ENCODE data around the gene ATP11B. TPM values are rescaled to one million over a fixed set of nuclear protein-coding genes. Genes with fewer than 3 reads are reported as not detected.

The ATP11B gene
- total RNA-seq, 6 experiments from 2014 or later, result 43.9 to 60.5 (median 51.5) TPM

DNA sequence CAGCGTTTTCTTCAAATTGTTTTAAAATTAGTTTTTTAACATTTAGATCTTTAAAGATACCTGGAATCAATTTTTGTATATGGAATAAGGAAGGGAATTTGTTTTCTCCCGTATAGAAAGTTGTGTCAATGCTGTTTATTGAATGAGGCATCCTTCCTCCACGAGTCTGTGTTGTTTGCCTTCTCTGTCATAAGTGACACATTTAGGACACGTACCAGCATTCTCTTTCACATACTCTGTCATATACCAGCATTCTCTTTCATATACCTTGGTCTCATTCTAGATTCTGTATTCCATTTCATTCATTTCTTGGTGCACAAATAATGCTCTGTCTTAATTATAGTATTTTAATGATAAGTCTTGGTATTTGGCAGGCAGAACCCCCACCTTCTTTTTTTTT is 10.3 kb downstream of the ATP11B start:
- DNase-seq, result no peak
- Mint-ChIP-seq H3K4me1 (ENCODE audit: low read depth) (peaks cover 19% of the 10 kb centered on the region), H3K27ac (no peak overlapping the region), H3K36me3 (ENCODE audit: low read depth) (no peaks in the 10 kb centered on the region), H3K27me3 (ENCODE audit: insufficient read depth) (no peaks in the 10 kb centered on the region), H3K4me3 (no peak overlapping the region), H3K9me3 (no peaks in the 10 kb centered on the region)
- no peak for TF ChIP-seq CTCF (IDR thresholded peaks at IDR 0.05)

DNA sequence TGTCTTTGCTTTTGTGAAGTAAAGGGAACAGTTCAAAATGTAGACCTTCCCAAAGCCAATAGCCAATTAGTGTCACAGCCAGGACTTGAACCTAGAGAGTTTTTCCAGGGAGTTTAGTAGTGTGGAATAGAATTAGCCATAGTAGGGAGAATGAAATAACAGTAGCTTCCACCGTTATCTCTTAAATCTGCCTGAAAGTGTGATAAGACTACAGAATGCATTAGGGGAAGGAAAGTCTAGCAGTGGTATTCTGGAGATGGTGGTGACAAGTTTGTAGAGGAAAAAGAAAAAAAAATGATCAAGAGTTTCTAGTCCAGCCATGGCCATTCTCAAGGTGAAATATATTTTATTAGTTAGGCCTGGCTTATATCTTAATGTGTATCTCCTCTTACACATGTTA is 13.8 kb downstream of the ATP11B start:
- Mint-ChIP-seq H3K27ac (no peak overlapping the region), H3K27me3 (ENCODE audit: insufficient read depth) (no peaks in the 10 kb centered on the region), H3K4me1 (ENCODE audit: low read depth) (peaks cover 46% of the 10 kb centered on the region), H3K36me3 (ENCODE audit: low read depth) (peaks cover 4% of the 10 kb centered on the region; the same call in 1 of the 2 replicates), H3K9me3 (no peaks in the 10 kb centered on the region), H3K4me3 (no peak overlapping the region)
- no peak for DNase-seq
- no peak for TF ChIP-seq CTCF (IDR thresholded peaks at IDR 0.05)

DNA sequence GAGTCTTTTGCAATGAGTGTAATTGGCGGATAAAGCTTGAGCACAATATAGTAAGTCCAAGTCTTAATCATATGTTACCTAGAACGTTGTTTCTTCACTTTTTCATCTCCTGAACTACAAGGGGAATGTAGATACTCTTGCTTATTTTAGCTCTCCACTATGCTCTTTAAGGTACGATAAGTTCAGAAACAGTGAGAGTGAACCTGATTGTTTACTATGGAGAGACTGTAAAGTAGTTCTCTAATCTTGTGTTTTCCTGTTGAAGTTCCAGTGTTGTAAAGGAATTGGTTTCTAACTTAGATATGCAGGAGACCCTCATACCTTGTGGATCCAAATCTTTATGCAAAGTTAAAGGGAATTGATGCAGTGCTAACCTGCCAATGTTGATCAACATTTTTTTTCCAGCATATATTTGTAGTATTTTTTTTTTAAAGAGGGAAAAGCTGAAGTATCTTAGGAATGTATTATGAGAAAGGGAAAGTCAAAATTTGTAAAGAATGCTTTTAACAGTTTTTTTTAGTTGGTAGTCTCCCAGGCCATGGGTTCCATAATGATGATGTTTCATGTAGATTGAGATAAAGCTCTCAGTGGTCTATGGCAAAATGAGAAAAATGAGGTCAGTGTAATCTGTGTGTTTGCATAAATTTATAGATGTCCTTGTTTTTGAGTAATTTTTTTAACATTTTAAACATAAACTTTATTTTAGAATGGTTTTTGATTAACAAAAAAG is 14.9 kb downstream of the ATP11B start:
- Mint-ChIP-seq H3K36me3 (ENCODE audit: low read depth) (peaks cover 4% of the 10 kb centered on the region; the same call in 1 of the 2 replicates), H3K27ac (peak overlapping the region; percentile 38; the same call in 1 of the 2 replicates), H3K4me1 (ENCODE audit: low read depth) (peaks cover 47% of the 10 kb centered on the region), H3K9me3 (no peaks in the 10 kb centered on the region), H3K4me3 (no peak overlapping the region; the same call in 1 of the 2 replicates), H3K27me3 (ENCODE audit: insufficient read depth) (no peaks in the 10 kb centered on the region)
- DNase-seq, result no peak
- TF ChIP-seq CTCF (IDR thresholded peaks at IDR 0.05), result no peak

DNA sequence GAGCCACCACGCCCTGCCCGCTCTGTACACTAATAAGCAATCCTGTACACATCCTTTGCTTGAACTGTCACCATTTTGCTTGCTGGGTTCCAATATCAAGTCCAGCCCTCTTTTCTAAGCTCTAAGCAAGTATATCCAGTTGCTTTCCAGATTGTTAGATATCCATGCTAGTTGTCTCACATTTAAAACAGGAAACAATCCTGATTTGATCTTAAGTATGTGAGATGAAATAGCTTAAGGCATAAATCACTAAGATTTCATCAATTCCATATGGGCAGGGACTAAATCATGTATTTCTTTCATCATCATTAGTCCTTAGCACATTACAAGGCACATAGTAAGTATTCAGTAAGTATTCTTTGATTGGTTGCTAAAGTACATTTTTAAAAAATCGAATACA is 16.2 kb downstream of the ATP11B start:
- Mint-ChIP-seq H3K27me3 (ENCODE audit: insufficient read depth) (no peaks in the 10 kb centered on the region), H3K9me3 (no peaks in the 10 kb centered on the region), H3K36me3 (ENCODE audit: low read depth) (peaks cover 4% of the 10 kb centered on the region; the same call in 1 of the 2 replicates), H3K4me1 (ENCODE audit: low read depth) (peaks cover 49% of the 10 kb centered on the region), H3K27ac (peak overlapping the region; percentile 47; the same call in 1 of the 2 replicates), H3K4me3 (no peak overlapping the region; the same call in 1 of the 2 replicates)
- no peak for TF ChIP-seq CTCF (IDR thresholded peaks at IDR 0.05)
- DNase-seq, result peak; percentile 9

GRCh38 chr3:182810574-182811268 is 17.4 kb downstream of the ATP11B start:
- Mint-ChIP-seq H3K4me3 (no peak overlapping the region), H3K36me3 (ENCODE audit: low read depth) (peaks cover 4% of the 10 kb centered on the region; the same call in 1 of the 2 replicates), H3K9me3 (no peaks in the 10 kb centered on the region), H3K4me1 (ENCODE audit: low read depth) (peaks cover 61% of the 10 kb centered on the region), H3K27ac (peak overlapping the region; percentile 14; the same call in 1 of the 2 replicates), H3K27me3 (ENCODE audit: insufficient read depth) (no peaks in the 10 kb centered on the region)
- DNase-seq, result peak; percentile 41
- no peak for TF ChIP-seq CTCF (IDR thresholded peaks at IDR 0.05)

All from HFFc6 (cell line).